Activated T-helper 2 cell treated with anti-CD3 and anti-CD28 coated beads, Interferon-gamma antibody, Interleukin-2, Interleukin-4, amounts not matched to agents 10 μg/mL and 5 μg/mL and 100 μg/mL, durations not matched to agents 14 hours and 24 hours and 36 hours (primary cell): ENCODE data around the gene ERFE. TPM values are rescaled to one million over a fixed set of nuclear protein-coding genes. Genes with fewer than 3 reads are reported as not detected.
"Not testable (repeated sequence)": the region's sequence is repeated elsewhere in the genome, so short reads cannot be mapped to it uniquely, and the experiment has no call there.

Source experiments
- DNase-seq: peaks from one replicate; pipeline ENCODE4 v3.0.0; 2021; ENCODE audit warnings: low spot score
- H3K27ac Mint-ChIP-seq: one replicate; pipeline ENCODE4 v1.8.0; 2021; ENCODE audit warnings: mixed read lengths
- H3K27me3 Mint-ChIP-seq: one replicate; pipeline ENCODE4 v1.8.0; 2021; ENCODE audit warnings: low read depth, mixed read lengths
- H3K36me3 Mint-ChIP-seq: one replicate; pipeline ENCODE4 v1.8.0; 2021; ENCODE audit warnings: low read depth, mixed read lengths
- H3K4me1 Mint-ChIP-seq: one replicate; pipeline ENCODE4 v1.8.0; 2021; ENCODE audit warnings: low read depth, mixed read lengths
- H3K4me3 Mint-ChIP-seq: one replicate; pipeline ENCODE4 v1.8.0; 2021; ENCODE audit warnings: low read depth, mild to moderate bottlenecking, moderate library complexity, mixed read lengths
- H3K9me3 Mint-ChIP-seq: one replicate; pipeline ENCODE4 v1.8.0; 2021; ENCODE audit warnings: mixed read lengths
- intact Hi-C: fragments of 100-400 bp; cut with micrococcal nuclease; formaldehyde crosslinking; loops from one replicate; pipeline ENCODE4 v1.15.1; 2023
- total RNA-seq: library from RNA; stranded (reverse); gene quantifications from 2 replicates; pipeline ENCODE4 v1.2.3, GENCODE V29; 2022

Gene ERFE
- total RNA-seq, 1 donor from 2014 or later = 0.46 TPM

DNA sequence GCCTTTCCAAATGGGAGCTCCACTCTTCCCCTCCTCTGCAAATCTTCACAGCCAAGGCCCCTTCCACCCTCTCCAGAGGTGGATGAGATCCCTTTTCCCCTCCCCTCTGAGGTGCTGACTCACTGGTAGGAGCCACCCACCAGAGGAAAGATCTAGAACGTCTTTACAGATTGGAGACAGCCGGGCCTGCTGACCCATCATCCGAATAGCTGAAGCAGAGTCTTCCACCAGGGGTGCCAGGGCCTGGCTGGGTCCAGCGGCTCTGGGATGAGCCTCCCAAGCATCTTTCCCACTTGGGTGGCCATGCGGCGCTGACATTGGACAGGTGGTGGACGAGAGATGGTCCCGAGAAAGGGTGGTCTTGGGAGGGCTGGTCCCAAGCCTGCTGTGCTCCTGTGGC is 9.0 kb downstream of the ERFE start:
- Mint-ChIP-seq H3K9me3 (no peaks in the 10 kb centered on the region), H3K4me3 (no peak overlapping the region), H3K27me3 (peaks cover 11% of the 10 kb centered on the region), H3K36me3 (peaks cover 40% of the 10 kb centered on the region), H3K4me1 (peaks cover 2% of the 10 kb centered on the region), H3K27ac (no peak overlapping the region)
- intact Hi-C loops = no loop called here
- no peak for DNase-seq

GRCh38 chr2:238168196-238169047 is 9.7 kb downstream of the ERFE start:
- intact Hi-C loops = no loop called here

GRCh38 chr2:238169048-238169707 is 10.4 kb downstream of the ERFE start:
- H3K27ac Mint-ChIP-seq = no peak overlapping the region
- intact Hi-C loops = no loop called here
- H3K36me3 Mint-ChIP-seq = peaks cover 53% of the 10 kb centered on the region
- no peak overlapping the region for H3K4me3 Mint-ChIP-seq
- H3K9me3 Mint-ChIP-seq = no peaks in the 10 kb centered on the region
- H3K27me3 Mint-ChIP-seq = peaks cover 9% of the 10 kb centered on the region
- no peak for DNase-seq
- H3K4me1 Mint-ChIP-seq = peaks cover 2% of the 10 kb centered on the region

More at GRCh38 chr2:238168196-238169047, 9.7 kb downstream of the ERFE start:
- peaks cover 9% of the 10 kb centered on the region for H3K27me3 Mint-ChIP-seq
- no peaks in the 10 kb centered on the region for H3K9me3 Mint-ChIP-seq
- no peak for DNase-seq
- peaks cover 2% of the 10 kb centered on the region for H3K4me1 Mint-ChIP-seq
- H3K36me3 Mint-ChIP-seq = peaks cover 47% of the 10 kb centered on the region
- no peak overlapping the region for H3K4me3 Mint-ChIP-seq
- no peak overlapping the region for H3K27ac Mint-ChIP-seq

GRCh38 chr2:238169708-238170251 is 11.0 kb downstream of the ERFE start:
- Mint-ChIP-seq H3K36me3 (peaks cover 53% of the 10 kb centered on the region), H3K27me3 (peaks cover 5% of the 10 kb centered on the region), H3K4me3 (no peak overlapping the region), H3K4me1 (peaks cover 2% of the 10 kb centered on the region), H3K9me3 (no peaks in the 10 kb centered on the region), H3K27ac (no peak overlapping the region)
- no peak for DNase-seq
- intact Hi-C loops = no loop called here

DNA sequence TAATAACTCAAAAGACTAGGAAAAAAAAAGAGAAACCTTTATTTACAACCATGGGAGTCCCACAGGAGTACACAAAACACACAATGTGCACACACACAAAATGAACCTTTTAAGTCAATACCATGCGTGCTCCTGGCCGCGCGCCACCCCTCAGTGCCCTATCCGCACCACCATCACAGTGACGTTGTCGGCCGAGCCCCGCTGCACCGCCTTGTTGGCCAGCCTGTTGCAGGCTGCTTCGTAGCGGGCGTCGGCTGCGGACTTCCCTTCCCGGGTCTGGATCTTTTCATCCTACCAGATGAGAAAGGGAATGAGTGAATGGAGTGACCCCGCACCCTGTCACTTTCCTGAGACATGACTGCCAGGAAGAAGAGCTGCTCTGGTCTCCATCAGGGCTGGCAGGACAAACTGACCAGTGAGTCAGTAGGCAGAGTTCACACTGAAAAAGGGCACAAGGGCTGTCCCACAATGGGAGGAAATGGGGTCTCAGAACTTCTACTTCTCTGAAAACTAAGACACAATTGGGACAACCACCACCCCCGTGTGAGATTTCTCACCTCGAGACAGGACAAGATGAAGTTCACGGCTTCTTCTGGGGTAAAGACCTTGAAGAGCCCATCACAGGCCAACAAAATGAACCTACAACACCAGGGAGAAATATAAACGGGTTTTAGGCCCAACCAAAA is 11.8 kb downstream of the ERFE start:
- no peak overlapping the region for H3K4me3 Mint-ChIP-seq
- H3K27me3 Mint-ChIP-seq = no peaks in the 10 kb centered on the region
- peaks cover 53% of the 10 kb centered on the region for H3K36me3 Mint-ChIP-seq
- H3K9me3 Mint-ChIP-seq = no peaks in the 10 kb centered on the region
- DNase-seq = no peak
- H3K27ac Mint-ChIP-seq = no peak overlapping the region
- intact Hi-C loops = no loop called here
- H3K4me1 Mint-ChIP-seq = peaks cover 2% of the 10 kb centered on the region

DNA sequence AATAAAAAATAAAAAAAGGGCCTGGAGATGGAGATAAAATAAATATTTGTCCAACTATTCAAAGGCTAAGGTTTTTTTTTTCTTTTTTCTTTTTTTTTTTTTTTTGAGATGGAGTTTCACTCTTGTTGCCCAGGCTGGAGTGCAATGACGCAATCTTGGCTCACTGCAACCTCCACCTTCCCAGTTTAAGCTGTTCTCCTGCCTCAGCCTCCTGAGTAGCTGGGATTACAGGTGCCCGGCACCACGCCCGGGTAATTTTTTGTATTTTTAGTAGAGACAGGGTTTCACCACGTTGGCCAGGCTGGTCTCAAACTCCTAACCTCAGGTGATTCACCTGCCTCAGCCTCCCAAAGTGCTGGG is 12.3 kb downstream of the ERFE start:
- H3K4me3 Mint-ChIP-seq, H3K4me1 Mint-ChIP-seq, H3K27ac Mint-ChIP-seq, intact Hi-C loops, DNase-seq, H3K9me3 Mint-ChIP-seq, H3K27me3 Mint-ChIP-seq: not testable (repeated sequence)
- H3K36me3 Mint-ChIP-seq = peaks cover 53% of the 10 kb centered on the region

GRCh38 chr2:238171575-238172187 is 12.9 kb downstream of the ERFE start:
- Mint-ChIP-seq H3K27me3 (no peaks in the 10 kb centered on the region), H3K4me3 (no peak overlapping the region), H3K36me3 (peaks cover 58% of the 10 kb centered on the region), H3K9me3 (no peaks in the 10 kb centered on the region), H3K27ac (no peak overlapping the region), H3K4me1 (peaks cover 2% of the 10 kb centered on the region)
- DNase-seq = no peak
- intact Hi-C loops = no loop called here

GRCh38 chr2:238172439-238172838 is 13.7 kb downstream of the ERFE start:
- Mint-ChIP-seq H3K4me3 (no peak overlapping the region), H3K27me3 (no peaks in the 10 kb centered on the region), H3K9me3 (no peaks in the 10 kb centered on the region), H3K4me1 (peaks cover 2% of the 10 kb centered on the region), H3K27ac (no peak overlapping the region), H3K36me3 (peaks cover 64% of the 10 kb centered on the region)
- DNase-seq = no peak
- intact Hi-C loops = no loop called here

- peaks cover 60% of the 10 kb centered on the region for H3K36me3 Mint-ChIP-seq
- DNase-seq = no peak
- intact Hi-C loops = no loop called here
- no peaks in the 10 kb centered on the region for H3K27me3 Mint-ChIP-seq
- H3K4me3 Mint-ChIP-seq = no peak overlapping the region
- H3K27ac Mint-ChIP-seq = no peak overlapping the region
- H3K9me3 Mint-ChIP-seq = no peaks in the 10 kb centered on the region
- H3K4me1 Mint-ChIP-seq = peaks cover 2% of the 10 kb centered on the region
These were observed 14.9 kb downstream of the ERFE start for GRCh38 chr2:238173692-238174091.

GRCh38 chr2:238174291-238174690 is 15.5 kb downstream of the ERFE start:
- Mint-ChIP-seq H3K9me3 (no peaks in the 10 kb centered on the region), H3K36me3 (peaks cover 60% of the 10 kb centered on the region), H3K27ac (no peak overlapping the region), H3K4me1 (peaks cover 2% of the 10 kb centered on the region), H3K4me3 (no peak overlapping the region), H3K27me3 (no peaks in the 10 kb centered on the region)
- DNase-seq = no peak
- intact Hi-C loops = no loop called here

DNA sequence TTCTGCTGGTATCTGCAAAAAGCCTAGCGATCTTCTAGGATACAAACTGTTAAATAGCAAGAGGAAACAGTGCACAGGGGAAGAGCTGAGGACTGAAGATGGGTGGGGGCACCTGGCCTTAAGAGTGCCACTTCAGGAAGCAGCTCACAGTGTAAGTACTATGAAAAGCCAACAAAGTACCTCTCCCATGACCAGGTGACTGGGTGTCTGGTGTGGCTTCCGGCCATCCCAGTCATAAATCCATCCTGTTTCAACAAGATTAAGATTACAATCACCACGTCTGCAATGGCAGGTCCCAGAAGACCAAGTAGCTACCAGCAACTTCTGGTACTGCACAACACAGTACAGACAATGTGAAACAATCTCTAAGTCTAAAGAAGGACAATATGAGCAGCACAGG is 15.9 kb downstream of the ERFE start:
- no peaks in the 10 kb centered on the region for H3K27me3 Mint-ChIP-seq
- intact Hi-C loops = no loop called here
- no peak overlapping the region for H3K27ac Mint-ChIP-seq
- H3K36me3 Mint-ChIP-seq = peaks cover 62% of the 10 kb centered on the region
- no peak overlapping the region for H3K4me3 Mint-ChIP-seq
- DNase-seq = no peak
- H3K9me3 Mint-ChIP-seq = no peaks in the 10 kb centered on the region
- peaks cover 2% of the 10 kb centered on the region for H3K4me1 Mint-ChIP-seq

DNA sequence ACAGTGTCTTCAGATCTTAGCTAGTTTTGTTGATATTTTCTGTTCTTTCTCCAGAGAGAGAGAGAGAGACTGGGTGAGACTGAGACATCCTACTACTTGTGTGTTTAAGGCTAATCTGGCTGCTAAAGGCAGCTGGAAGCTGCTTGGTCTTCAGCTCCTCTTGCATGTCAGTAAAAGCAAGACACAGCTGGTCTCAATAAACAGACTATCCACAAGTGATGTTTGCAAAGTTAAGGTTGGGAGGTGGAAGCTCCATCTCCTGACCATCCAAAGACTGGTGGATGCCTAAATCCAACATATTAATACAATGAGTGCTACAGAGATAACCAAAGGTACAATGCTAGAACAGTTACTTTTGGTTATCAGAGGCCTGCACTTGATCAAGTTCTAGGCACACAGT is 17.8 kb downstream of the ERFE start:
- H3K4me3 Mint-ChIP-seq = no peak overlapping the region
- no peaks in the 10 kb centered on the region for H3K9me3 Mint-ChIP-seq
- H3K4me1 Mint-ChIP-seq = no peaks in the 10 kb centered on the region
- H3K27ac Mint-ChIP-seq = no peak overlapping the region
- intact Hi-C loops = no loop called here
- DNase-seq = no peak
- peaks cover 65% of the 10 kb centered on the region for H3K36me3 Mint-ChIP-seq
- H3K27me3 Mint-ChIP-seq = no peaks in the 10 kb centered on the region
